Right renal pelvis (tissue), 4 donors: ENCODE results near the gene AGFG2. TPM values are rescaled to one million over a fixed set of nuclear protein-coding genes. Genes with fewer than 3 reads are reported as not detected.
"Not testable (repeated sequence)": the region's sequence is repeated elsewhere in the genome, so short reads cannot be mapped to it uniquely, and the experiment has no call there.

Experiments
- DNase-seq, 4 donors: peaks; one replicate each; pipeline ENCODE4 v3.0.0-alpha.2; 2013; ENCODE audit warnings: low read depth in 4 of 4, low spot score in 3 of 4, missing footprints in 1 of 4
- polyA plus RNA-seq, 4 donors: library from polyadenylated mRNA; unstranded; fragments of 120-200 nt; gene quantifications; one replicate each; pipeline ENCODE4 v1.2.1, GENCODE V29; 2013; ENCODE audit not compliant: insufficient read length in 4 of 4

Gene AGFG2, protein sequence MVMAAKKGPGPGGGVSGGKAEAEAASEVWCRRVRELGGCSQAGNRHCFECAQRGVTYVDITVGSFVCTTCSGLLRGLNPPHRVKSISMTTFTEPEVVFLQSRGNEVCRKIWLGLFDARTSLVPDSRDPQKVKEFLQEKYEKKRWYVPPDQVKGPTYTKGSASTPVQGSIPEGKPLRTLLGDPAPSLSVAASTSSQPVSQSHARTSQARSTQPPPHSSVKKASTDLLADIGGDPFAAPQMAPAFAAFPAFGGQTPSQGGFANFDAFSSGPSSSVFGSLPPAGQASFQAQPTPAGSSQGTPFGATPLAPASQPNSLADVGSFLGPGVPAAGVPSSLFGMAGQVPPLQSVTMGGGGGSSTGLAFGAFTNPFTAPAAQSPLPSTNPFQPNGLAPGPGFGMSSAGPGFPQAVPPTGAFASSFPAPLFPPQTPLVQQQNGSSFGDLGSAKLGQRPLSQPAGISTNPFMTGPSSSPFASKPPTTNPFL
- polyA plus RNA-seq: 10 to 100 TPM; 13.8 to 16.9 (median 14.4) TPM

DNA sequence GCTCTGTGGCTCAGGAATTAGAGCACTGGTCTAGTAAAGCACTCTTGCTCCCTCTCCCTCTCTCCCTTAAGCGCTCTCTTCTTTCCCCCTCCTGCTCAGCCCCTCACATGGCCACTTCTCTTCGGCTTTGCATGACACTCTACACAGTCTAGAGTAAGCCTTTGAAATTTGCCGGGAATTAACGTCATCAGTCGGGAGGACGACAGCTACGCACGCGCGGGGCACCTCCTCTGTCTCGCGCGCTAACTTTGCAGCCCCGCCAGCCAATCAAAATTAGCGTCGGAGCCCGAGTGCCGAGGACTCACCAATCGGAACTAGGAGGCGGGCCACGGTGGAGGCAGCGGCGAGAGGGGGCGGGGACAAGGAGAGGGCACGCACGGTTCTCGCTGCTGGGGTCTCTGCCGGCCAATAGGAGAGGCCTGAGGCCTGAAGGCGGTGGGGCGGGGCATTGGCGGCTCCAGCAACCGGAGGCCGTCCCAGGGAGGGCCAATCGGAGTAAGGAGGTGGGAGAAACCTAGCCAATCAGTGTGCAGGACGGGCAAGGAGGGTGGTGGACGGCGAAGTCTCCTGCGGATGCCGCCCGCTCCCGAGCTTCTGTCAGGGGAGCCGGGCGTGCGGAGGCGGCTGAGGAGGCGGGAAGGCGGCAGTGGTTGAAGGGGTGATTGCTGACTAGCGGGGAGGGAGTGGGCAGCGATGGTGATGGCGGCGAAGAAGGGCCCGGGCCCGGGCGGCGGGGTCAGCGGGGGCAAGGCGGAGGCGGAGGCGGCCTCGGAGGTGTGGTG is at the start of gene AGFG2:
TSS of gene AGFG2 (plus strand) at position 550 of the 782 bp plus-strand sequence. CDS start at position 694, 144 bp downstream.
- DNase-seq: peak; percentile 98 to 99 (median 98)

DNA sequence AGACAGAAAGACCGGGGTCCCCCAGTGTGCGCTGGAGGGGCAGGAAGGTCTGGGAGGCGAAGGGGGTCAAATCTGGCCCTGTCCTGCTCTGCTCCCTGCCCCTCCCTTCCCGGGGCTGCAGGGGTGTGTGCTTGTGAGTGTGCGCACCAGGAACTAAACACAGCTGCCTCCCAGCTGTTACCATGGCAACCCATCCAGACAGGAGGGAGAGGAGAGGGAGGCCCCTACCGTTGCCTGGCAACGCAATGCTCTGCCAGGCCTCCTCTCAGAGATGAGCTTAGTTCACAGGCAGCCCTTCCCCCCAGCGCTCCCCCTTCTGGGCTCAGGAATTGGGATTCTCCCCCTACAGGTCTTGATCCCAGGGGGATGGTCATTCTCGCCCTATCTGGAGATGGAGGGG is 49.2 kb upstream of the AGFG2 start:
- DNase-seq: peak in 3 of 4 donors; percentile 90 to 93 (median 92)

DNA sequence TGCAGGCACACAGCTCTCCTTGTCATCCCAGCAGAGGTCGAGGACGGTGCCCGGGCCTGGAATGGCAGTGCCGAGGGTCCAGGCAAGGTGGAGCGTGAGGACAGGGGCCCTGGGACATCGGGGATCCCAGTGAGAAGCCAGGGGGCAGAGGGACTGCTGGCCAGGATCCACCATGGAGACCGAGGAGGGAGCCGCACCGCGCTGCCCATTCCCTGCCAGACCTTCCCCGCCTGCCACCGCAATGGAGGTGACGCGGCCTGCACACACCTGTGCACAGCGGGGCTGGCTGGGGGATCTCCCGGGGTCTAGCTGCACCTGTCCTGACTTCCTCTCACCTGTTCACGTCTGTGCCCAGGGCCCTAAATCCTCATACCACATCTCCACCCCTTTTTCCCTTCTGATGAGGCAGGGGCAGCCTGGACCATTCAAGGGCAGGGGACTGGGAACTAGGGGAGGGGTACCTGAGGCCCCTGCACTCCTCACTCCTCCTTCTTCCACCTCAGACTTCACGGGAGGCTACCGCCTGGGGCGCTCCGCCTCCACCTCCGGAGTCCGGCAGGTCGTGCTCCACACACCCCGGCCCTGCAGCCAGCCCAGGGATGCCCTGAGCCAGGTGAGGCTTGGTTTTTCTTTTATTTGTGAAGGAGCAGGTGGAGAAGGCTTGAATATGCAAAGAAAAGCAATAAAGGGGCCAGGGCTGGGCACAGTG is 48.4 kb upstream of the AGFG2 start:
- no peak for DNase-seq

DNA sequence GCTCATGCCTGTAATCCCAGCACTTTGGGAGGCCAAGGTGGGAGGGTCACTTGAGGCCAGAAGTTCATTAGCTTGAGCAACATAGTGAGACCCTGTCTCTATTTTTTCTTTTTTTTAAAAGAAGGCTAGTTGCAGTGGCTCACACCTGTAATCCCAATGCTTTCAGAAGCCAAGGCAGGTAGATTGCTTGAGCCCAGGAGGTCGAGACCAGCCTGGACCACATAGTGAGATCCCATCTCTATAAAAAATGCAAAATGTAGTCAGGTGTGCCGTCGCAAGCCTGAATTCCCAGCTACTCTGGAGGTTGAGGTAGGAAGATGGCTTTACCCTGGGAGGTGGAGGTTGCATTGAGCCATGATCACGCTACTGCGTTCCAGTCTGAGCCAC is 47.8 kb upstream of the AGFG2 start:
- DNase-seq: no peak

DNA sequence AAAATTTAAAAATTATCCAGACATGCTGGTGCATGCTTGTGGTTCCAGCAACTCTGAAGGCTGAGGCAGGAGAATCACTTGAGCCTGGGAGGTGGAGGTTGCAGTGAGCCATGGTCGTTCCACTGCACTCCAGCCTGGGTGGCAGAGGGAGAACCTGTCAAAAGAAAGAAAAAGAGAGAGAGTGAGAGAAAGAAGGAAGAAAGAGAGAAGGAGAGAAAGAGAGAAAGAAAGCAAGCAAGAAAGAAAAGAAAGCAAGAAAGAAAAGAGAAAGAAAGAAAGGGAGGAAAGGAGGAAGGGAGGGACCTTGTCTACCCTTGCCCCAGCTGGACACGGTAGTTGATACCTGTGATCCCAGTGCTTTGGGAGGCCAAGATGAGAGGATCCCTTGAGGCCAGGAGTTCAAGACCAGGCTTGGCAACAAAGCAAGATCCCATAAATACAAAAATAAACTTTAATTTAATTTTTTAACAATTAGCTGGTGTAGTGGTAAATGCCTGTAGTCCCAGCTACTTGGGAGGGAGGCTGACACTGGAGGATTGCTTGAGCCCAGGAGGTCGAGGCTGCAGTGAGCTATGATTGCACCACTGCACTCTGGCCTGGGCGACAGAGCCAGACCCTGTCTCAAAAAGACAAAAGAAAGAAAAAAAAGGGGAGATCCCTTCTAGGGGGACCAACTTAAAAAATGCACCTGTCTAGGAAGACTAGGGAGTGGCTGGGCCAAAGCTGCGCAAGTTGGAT is 46.1 kb upstream of the AGFG2 start:
- DNase-seq: no peak

DNA sequence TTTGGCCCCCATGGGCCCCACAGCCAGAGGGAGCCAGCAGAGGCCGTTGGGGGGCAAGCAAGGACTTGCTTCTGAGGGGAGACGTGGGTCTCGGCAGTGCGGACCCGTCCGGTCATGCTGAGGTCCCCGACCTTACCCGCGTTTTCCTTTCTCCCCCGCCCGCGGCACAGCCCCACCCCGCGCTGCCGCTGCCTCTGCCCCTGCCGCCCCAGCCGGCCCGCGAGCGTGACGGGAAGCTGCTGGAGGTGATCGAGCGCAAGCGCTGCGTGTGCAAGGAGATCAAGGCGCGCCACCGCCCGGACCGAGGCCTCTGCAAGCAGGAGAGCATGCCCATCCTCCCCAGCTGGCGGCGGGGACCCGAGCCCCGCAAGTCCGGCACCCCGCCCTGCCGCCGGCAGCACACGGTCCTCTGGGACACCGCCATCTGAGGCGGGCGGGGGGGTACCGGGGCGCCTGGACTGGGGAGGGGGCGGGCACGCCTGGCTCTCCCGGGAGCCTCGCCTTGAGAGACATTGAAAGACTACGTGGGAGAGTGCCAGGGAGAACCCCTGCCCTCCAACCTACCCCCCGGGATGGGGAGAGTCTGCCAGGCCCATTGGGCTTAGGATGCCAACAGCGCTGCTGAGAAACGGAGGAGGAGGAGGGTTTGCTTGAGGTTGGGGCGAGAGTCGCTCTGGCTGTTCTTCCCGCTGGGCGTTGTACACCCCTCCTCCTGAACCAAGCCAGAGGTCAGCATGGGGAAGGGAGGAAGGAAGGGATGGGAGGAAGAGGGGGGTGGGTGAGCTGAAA is 45.3 kb upstream of the AGFG2 start:
- DNase-seq: no peak

DNA sequence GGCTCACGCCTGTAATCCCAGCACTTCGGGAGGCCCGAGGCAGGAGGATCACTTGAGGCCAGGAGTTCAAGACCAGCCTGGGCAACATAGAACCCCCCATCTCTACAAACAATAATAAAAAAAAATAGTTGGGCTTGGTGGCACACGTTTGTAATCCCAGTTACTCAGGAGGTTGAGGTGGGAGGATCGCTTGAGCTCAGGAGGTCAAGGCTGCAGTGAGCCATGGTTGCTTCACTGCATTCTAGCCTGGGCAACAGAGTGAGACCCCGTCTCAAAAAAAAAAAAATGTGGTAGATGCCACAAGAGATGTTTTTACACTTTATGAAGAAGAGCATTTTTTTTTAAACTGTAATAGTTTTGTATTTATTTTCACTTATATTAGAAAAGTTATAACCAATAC is 42.5 kb upstream of the AGFG2 start:
- DNase-seq: no peak

DNA sequence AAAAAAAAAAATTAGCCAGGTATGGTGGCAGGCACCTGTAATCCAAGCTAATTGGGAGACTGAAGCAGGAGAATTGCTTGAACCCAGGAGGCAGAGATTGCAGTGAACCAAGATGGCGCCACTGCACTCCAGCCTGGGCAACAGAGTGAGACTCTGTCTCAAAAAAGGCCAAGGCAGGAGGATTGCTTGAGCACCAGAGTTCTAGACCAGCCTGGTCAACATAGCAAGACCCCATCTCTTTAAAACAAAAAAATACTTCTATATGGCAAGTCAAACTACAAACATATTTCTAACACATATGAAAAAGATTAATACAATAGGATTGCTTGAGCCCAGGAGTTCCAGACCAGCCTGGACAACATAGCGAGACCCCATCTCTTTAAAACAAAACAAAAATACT is 38.3 kb upstream of the AGFG2 start:
- not testable (repeated sequence) for DNase-seq

DNA sequence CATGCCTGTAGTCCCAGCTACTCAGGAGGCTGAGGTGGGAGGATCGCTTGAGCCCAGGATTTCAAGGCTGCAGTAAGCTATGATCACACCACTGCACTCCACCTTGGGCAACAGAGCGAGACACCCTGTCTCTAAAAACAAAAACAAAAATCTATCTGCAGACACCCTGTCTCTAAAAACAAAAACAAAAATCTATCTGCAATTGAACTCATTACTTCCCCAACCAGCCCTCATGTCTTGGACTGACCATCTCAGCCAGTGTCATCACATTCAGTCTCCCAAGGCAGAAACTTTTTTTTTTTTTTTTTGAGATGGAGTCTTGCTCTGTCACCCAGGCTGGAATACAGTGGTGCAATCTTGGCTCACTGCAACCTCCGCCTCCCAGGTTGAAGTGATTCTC is 35.0 kb upstream of the AGFG2 start:
- DNase-seq: not testable (repeated sequence)

DNA sequence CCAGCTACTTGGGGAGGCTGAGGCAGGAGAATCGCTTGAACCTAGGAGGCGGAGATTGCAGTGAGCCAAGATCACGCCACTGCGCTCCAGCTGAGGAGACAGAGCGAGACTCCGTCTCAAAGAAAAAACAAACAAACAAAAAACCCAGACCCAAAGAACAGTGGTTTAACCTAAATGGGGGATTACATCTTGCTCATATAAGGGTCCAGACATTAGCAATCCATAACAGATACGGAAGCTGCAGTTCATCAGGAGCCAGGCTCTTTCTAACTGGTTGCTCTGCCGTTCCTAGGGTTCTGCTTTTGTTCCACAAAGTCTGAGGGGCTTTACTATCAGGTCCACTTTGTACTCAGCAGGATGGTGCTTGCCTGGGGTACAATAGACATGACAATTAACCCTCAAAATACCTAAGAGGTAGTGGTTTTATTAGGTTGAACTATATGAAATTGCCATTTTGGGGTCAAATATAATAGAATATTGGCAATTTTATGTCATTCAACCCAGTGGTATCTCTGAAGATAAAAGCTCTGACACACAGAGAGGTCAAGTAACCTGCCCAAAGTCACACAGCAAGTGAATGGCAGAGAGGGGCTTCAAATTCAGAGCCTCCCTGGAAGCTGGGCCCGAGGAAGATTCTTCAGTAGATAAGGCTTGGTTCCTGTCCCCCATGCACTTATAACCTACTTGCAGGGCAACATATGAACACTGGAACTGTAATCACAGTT is 34.0 kb upstream of the AGFG2 start:
- DNase-seq: no peak

DNA sequence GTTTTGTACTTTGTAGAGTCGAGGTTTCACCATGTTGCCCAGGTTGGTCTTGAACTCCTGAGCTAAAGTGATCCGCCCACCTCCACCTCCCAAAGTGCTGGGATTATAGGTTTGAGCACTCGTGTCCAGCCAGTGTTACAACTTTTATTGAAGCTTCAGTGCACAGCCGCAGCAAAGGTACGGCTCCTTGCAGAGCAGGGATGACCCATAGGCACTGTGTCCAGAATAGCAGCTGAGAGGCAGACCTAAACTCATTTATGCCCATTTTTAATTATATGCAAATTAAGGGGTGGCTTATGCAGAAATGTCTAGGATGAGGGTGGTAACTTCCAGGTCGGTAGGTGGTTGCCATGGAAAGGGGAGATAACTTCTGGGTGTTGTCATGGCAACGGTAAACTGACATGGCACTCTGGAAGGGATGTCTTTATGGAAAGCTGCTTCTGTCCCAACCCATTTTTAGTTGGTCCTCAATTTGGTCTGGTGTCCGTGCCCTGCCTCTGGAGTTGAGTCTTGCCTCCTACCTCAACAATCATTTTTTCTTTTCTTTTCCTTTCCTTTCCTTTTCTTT is 32.6 kb upstream of the AGFG2 start:
- DNase-seq: no peak

DNA sequence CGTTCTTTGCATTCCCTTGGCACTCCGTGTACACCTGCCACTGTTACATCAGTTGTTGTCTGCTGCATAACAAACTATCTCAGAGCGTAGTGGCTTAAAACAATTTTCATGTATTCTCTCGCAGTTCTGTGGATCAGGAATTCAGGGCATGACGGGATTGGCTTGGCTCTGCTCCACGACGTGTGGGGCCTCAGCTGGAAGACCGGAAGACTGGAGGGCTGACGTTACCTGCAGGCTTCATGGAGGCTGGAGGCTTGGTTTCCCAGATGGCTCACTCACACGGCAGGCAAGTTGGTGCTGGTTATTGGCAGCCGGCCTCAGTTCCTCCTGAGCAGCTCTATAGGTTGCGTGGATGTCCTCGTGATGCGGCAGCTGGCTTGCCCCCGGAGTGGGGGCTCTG is 29.8 kb upstream of the AGFG2 start:
- DNase-seq: no peak

DNA sequence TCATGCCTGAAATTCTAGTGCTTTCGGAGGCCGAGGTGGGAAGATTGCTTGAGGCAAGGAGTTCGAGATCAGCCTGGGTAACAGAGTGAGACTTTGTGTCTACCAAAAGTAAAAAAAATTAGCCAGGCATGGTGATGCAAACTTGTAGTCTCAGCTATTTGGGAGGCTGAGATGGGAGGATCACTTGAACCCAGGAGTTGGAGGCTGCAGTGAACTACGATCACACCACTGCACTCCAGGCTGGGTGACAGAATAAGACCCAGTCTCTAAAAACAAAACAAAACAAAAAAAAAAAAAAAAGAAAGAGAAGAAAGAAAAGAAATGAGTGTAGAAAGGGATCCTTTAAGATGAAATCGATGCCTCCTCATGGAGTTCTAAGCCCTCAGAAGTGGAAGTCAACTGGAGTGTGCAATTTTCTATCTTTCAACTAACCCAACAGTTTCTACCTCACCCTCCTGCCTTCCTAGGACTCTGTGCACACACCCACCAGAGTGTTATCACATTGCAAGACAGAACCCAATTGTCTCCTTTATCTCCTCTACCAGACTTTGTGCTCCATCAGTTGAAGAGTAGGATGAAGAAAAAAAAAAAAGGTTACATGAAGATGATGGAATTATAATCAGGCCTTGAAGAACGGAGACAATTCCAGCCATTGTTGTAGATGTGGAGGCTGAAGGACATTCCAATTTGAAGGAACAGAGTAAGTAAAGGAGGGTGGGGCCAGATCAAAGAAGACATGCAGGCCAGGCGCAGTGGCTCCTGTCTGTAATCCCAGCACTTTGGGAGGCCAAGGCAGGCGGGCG is 28.4 kb upstream of the AGFG2 start:
- DNase-seq: no peak

DNA sequence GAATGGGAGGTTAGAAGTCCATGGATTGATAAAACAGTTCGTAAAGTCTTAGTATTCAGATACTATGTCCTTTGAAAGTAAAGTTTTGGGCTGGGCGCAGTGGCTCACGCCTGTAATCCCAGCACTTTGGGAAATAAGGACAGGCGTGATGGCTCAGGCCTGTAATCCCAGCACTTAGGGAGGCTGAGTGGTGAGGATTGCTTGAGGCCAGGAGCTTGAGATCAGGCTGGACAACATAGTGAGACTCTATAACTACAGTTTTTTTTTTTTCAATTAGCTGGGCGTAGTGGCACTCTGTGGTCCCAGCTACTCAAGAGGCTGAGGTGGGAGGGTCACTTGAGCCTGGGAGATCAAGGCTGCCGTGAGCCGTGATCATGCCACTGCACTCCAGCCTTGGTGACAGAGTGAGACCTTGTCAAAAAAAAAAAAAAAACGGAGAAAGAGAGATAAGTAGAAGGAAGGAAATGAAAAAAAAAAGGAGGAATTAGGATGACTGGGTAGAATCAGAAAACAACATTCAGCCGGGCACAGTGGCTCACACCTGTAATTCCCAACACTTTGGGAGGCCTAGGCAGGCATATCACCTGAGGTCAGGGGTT is 25.7 kb upstream of the AGFG2 start:
- no peak for DNase-seq

DNA sequence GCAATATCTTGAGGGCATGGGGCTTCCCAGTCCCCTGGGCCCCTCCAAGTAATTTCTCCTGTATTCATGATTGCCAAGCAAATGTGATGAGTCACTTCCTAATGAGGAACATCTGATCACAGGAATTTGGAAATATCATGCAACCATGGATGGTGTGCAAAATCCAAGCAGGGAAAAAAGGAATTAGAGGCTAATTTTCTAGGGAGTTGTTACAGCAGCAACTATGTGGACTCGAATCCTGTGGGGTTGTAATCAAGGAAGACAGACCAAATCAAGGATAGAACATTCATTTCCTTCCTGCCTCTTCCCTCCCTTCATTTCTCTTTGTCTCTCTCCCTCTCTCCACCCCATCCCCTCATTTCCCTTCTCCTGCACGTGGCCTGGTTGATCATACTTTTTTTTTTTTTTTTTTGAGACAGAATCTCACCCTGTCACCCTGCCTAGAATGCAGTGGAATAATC is 23.9 kb upstream of the AGFG2 start:
- DNase-seq: no peak

DNA sequence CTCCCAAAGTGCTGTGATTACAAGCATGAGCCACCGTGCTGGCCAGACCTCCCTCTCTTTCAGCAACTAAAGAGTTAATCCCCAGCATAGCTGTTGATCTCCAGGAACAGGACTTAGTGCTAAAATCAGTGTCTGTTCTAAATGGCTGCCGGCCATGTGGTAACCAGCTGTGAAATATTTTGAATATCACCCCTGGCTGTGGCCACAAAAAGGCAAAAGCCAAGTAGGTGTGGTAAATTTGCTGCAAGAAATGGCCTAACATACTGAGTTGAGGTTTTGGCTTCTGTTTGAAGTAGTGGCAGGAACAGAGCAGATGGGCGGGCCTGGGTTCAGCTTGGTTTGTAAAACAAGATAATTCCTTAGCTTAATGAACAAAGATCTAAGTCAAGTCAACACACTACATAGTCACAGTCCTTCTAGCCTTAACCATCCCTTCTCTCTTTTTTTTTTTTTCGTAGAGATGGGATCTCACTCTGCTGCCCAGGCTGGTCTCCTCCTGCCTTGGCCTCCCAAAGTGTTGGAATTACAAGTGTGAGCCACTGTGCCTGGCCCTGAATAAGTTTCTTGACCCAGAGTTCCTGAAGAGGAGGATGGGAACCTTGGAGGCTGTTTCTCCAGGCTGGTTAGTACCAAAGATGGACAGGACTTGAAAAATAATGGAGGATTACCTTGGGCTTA is 22.7 kb upstream of the AGFG2 start:
- DNase-seq: no peak

DNA sequence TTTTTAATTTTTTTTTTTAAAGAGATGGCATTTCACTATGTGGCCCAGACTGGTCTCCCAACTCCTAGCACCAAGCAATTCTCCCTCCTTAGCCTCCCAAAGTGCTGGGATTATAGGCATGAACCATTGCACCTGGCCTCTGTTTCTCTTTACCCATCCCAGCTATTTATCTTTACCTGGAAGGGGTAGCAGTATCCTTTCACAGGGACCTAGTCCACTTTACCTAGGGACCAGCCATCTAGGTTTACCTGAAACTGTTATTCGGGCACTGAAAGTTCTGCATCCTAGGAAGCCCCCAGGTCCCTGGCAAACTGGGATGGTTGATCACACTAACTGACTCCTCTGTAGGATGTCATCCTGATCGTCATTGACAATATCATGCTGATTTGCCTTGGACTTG is 21.7 kb upstream of the AGFG2 start:
- DNase-seq: no peak
